GM18868 (cell line): ENCODE measurements around the gene ECE2.
"Not testable (repeated sequence)": the region's sequence is repeated elsewhere in the genome, so short reads cannot be mapped to it uniquely, and the experiment has no call there.

ENCODE experiments used
- ATAC-seq: cut with Tn5 transposase; IDR thresholded peaks from one replicate; pipeline ENCODE4 v1.9.1; 2021; ENCODE audit warnings: mild to moderate bottlenecking, moderate library complexity; ENCODE audit not compliant: unreplicated experiment

Gene ECE2

DNA sequence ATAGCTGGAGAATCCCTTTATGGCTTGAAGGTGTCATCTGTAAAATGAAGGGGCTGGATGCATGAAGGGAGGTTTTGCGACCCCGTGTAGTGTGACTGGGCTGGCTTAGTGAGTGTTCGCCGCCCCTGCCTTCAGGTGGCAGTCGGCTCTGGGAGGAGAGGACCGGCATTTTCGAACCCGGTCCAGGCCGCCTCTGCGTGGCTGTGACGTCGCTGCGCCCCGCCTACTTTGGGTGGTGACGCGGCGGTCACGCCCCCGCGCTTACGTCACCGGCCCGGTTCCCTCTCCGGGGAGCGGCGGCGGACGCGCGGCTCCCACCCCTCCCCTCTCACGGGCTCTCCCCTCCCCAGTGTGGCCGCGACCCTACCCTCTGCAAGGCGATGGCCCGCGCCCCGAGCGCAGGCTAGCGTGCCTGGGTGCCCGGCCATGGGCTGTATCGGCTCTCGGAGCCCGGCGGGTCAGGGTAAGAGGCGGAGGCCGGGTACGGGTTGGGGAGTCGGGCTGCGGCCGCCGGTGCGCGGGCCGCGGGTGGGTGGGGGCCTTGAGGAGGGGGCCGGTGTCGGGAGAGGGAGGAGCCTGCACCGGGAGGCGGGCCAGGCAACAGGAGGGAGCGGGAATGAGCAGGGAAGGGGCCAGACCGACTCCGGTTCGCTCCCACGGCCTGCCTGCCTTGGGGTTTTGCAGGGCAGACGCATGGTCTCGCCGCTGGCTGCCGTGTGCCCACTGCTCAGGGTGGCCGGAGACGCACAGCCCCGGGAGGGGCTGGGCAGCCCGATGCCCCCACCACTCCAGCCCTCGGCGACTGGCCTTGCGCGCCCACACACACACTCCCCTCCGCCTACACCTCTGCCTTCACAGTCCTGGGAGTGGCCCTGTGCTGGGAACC lies 60.1 kb downstream of the ECE2 start:
- ATAC-seq, result peak; percentile 78

DNA sequence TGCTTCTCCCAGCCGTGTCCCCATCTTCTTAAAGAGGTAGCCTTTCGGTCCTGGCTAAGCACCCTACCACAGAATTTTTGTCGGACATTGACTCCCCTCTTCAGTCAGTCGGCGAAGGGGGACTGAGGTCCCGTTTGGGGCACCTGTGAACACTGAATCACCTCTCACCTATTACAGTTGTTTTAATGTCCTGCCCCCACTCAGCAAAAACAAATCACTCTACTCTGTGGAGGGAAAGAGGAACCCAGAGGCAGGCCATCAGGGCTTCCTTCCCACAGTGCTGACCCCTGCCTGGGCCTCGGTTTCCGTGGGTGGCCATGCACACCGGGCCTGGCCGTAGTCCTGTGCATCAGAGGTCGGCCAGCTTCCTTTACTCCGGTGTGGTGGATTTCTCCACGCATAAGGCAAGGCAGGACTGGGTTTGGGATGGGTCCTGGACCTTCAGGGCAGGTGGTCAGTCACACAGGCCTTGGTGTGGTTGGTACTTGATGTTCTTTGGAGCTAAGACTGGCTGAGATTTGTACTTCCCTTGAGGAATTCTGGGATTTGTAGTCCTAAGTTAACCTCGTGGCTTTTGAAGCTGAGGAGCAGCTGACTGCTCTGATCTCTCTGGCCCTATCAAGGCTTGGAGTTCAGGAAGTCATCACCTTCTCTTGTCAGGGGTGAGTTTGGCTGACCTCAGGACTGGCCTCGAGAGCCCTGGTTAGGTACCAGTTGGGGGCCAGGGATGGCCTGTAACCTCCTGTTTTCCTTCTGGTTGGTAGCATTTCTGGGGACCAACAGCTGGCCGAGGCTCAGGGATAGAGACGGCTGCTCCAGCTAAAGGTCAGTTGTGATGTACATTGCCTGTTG lies 61.0 kb downstream of the ECE2 start:
- ATAC-seq, result no peak

DNA sequence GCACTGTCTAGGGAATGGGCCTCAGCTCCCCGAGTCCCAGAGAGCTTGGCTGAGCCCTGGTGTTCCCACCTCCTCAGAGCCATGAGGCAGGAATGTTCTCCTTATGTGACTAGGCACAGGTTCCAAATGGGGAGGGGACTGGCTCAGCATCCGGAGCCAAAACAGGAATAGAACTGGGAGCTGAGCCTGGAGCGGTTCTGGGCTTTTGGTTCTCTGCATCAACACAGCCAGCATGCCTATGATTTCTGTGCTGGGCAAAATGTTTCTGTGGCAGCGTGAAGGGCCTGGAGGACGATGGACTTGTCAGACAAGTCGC lies 61.5 kb downstream of the ECE2 start, which contains the start of gene FAM131A:
FAM131A (plus strand) TSS at position 202 of the 316 bp plus-strand sequence; CDS start at position 233, 31 bp downstream.
- no peak for ATAC-seq

DNA sequence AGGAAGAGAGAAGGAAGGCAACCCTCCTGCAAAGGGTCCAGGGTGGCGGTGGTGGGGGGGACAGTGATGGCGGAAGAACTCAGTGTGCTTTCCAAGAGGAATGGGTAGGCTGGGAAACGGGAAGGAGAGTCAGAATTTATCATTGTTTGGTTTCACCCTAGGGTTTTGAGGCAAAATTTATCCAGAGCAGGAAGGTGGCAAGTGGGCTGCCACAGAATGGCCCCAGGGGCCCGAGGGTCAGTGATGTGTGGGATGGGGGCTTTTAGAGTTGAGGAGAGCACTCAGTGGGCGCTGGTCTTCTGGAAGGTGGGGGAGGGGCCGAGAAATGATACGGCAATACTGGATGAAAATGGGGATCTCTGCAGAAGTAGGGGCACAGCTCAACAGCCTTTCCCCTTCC lies 62.2 kb downstream of the ECE2 start:
- ATAC-seq, result no peak

DNA sequence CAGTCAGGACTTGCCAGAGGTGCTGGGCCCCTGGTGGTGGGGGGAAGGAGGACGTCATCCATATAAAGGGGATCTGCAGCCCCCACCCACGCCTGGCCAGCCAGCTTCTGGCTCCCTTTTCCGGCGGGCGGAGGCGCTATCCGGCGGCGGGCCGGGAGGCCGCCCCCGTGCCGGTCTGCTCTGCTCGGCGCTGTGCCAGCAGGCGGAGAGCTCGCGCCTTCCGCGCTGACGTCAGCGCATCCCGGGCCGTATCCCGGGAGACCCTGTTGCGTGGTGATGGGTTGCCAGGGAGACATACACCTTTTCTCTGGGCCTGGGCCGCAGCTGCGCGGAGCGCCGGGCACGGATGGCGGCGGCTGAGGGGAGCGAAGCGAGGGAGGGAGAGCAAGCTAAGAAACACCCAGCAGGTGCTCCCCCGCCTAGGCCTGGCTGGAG lies 62.7 kb downstream of the ECE2 start:
- ATAC-seq, result no peak

DNA sequence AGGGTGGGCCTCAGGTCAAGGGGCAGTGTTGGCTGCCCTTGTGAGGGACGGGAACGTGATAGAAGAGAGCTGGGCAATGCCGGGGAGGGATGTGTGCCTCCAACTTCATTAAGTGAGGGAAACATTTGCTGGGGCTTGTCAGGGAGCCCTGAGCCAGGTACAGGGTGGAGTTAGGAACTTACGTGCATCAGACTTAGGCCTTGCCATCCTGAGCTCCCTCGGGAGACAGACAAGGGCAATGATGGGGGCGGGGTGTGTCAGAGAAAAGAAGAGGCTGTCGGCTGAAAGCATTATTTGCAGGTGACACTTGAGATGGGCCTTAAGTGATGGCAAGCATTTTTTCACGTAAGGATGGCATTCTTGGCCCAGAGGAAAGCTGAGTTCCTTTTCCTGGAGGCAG lies 63.2 kb downstream of the ECE2 start:
- ATAC-seq, result no peak

DNA sequence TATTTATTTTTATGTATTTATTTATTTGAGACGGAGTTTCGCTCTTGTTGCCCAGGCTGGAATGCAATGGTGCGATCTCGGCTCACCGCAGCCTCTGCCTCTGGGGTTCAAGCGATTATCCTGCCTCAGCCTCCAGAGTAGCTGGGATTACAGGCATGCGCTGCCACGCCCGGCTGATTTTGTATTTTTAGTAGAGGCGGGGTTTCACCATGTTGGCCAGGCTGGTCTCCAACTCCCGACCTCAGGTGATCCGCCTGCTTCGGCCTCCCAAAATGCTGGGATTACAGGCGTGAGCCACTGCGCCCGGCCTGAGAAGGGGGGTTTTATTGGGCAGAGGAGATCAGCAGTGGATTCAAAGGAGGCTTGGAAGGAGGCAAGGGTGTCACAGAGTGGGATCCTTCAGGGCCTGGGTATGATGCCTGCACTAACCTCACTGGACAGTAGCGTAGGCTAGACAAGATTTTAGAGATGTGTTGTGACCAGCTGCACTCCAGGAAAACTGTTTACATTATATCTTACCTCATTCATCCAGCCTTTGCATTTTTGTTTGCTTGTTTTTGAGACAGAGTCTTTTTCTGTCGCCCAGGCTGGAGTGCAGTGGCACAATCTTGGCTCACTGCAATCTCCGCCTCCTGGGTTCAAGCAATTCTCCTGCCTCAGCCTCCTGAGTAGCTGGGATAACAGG lies 63.8 kb downstream of the ECE2 start:
- ATAC-seq, result not testable (repeated sequence)

DNA sequence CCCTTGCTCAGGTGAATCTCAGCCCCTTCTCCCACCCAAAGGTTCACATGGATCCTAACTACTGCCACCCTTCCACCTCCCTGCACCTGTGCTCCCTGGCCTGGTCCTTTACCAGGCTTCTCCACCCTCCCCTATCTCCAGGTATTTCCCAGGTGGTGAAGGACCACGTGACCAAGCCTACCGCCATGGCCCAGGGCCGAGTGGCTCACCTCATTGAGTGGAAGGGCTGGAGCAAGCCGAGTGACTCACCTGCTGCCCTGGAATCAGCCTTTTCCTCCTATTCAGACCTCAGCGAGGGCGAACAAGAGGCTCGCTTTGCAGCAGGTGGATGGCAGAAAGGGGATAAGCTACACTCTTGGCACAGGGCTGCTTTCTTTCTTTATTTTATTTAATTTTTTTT lies 66.1 kb downstream of the ECE2 start:
- ATAC-seq, result no peak
